K562 (cell line): ENCODE results near the gene PPP1CC. TPM values are rescaled to one million over a fixed set of nuclear protein-coding genes. Genes with fewer than 3 reads are reported as not detected.

Experiments
- CCNT2 ChIP-seq: IDR thresholded peaks from 2 replicates; pipeline ENCODE4 v1.6.1; 2011; ENCODE audit warnings: borderline replicate concordance, low read depth, mild to moderate bottlenecking, moderate library complexity, mixed read lengths, low read length; ENCODE audit not compliant: insufficient read length; ENCODE audit errors: extremely low read depth
- HMGN3 ChIP-seq: IDR thresholded peaks from 2 replicates; pipeline ENCODE4 v1.6.1; 2011; ENCODE audit warnings: borderline replicate concordance, low read depth, mild to moderate bottlenecking, mixed read lengths, low read length; ENCODE audit not compliant: insufficient read length; ENCODE audit errors: extremely low read depth
- KLF13 ChIP-seq: fragments of 450-650 bp; IDR thresholded peaks from 2 replicates; pipeline ENCODE4 v1.6.1; 2016; ENCODE audit warnings: missing genetic modification characterization, low read depth, mild to moderate bottlenecking, missing compliant biosample characterization, moderate library complexity, borderline replicate concordance
- SMAD1 ChIP-seq: fragments of 150-350 bp; IDR thresholded peaks from 2 replicates; pipeline ENCODE4 v1.6.1; 2014; ENCODE audit warnings: low read length, low read depth; ENCODE audit not compliant: partially characterized antibody
- SMARCC2 ChIP-seq: fragments of 450-650 bp; IDR thresholded peaks from 2 replicates; pipeline ENCODE4 v1.6.1; 2017; ENCODE audit warnings: antibody characterized with exemption, moderate library complexity, mild to moderate bottlenecking, low read depth
- TCF7 ChIP-seq: sonication (generic); IDR thresholded peaks from 2 replicates; pipeline ENCODE4 v1.6.1; 2016; ENCODE audit warnings: antibody characterized with exemption, borderline replicate concordance
- ZFP36 ChIP-seq: fragments of 150-350 bp; IDR thresholded peaks from 2 replicates; pipeline ENCODE4 v1.6.1; 2018; ENCODE audit warnings: low read length, low read depth; ENCODE audit not compliant: partially characterized antibody
- ZNF253 ChIP-seq: fragments of 250-450 bp; sonication (Bioruptor Pico); conservative IDR thresholded peaks from 2 replicates; pipeline ENCODE4 v1.6.1; 2021; ENCODE audit warnings: mild to moderate bottlenecking
- ZNF644 ChIP-seq: fragments of 200-800 bp; sonication (Bioruptor generic); IDR thresholded peaks from 2 replicates; pipeline ENCODE4 v1.6.1; 2016; ENCODE audit warnings: low read depth, missing genetic modification characterization, missing compliant biosample characterization
- polyA plus RNA-seq, 8 experiments: library from polyadenylated mRNA; depleted of rRNA in 4 of 8; stranded (reverse) in 5 of 8; unstranded in 3 of 8; fragments of >200 nt; fragmentation: Nextera tagmentation in 2 of 8; fragmentation: Illumina TruSeq in 1 of 8; extraction: Ambion mirVana in 2 of 8; extraction: Trizol in 1 of 8; gene quantifications; 2 replicates each; pipeline versions ENCODE4 v1.2.1 to v1.2.3, GENCODE V29; 2011 to 2014; ENCODE audit warnings: inconsistent platforms in 1 of 8, missing spikeins in 1 of 8
- total RNA-seq, 7 experiments: library from RNA; depleted of rRNA in 6 of 7; stranded (reverse); fragments of >200 nt in 6 of 7; fragmentation: Illumina TruSeq in 2 of 7; extraction: Trizol in 2 of 7; gene quantifications; 2 replicates each; pipeline versions ENCODE4 v1.2.1 to v1.2.3, GENCODE V29; 2011 to 2021; ENCODE audit warnings: low replicate concordance in 1 of 7
- TF ChIP-seq, protein P1 (sequence below): sonication (generic); formaldehyde crosslinking; IDR thresholded peaks from 2 replicates; pipeline ENCODE4 v1.4.0; 2020; ENCODE audit warnings: mild to moderate bottlenecking, missing genetic modification reagents
- TF ChIP-seq, protein P2 (sequence below): sonication (generic); formaldehyde crosslinking; IDR thresholded peaks from 2 replicates; pipeline ENCODE4 v1.8.0; 2022; ENCODE audit warnings: mild to moderate bottlenecking, low read depth, missing genetic modification reagents
- TF ChIP-seq, protein P3 (sequence below): fragments of 450-650 bp; IDR thresholded peaks from 2 replicates; pipeline ENCODE4 v1.7.1; 2018; ENCODE audit warnings: mild to moderate bottlenecking, low read depth; ENCODE audit not compliant: partially characterized antibody
- TF ChIP-seq, protein P4 (sequence below), 3 experiments: fragments of 200-800 bp in 1 of 3; sonication (Bioruptor generic) in 1 of 3; sonication (generic) in 1 of 3; formaldehyde crosslinking in 1 of 3; IDR thresholded peaks; 2 replicates each; pipeline versions ENCODE4 v1.6.1 to v1.8.0; 2016 to 2022; ENCODE audit warnings: mild to moderate bottlenecking in 2 of 3, missing compliant biosample characterization in 2 of 3, missing genetic modification characterization in 2 of 3, missing genetic modification reagents in 1 of 3
- TF ChIP-seq, protein P5 (sequence below), 2 experiments: fragments of 450-650 bp; conservative IDR thresholded peaks; 2 replicates each; pipeline ENCODE4 v1.6.1; 2017; ENCODE audit warnings: mild to moderate bottlenecking in 2 of 2, moderate library complexity in 2 of 2

PPP1CC gene
- total and polyA plus RNA-seq, 9 of the 15 experiments (the other 6 are each of a cell fraction or from before 2014, with no cell fraction given): 67.4 to 286 (median 195) TPM

DNA sequence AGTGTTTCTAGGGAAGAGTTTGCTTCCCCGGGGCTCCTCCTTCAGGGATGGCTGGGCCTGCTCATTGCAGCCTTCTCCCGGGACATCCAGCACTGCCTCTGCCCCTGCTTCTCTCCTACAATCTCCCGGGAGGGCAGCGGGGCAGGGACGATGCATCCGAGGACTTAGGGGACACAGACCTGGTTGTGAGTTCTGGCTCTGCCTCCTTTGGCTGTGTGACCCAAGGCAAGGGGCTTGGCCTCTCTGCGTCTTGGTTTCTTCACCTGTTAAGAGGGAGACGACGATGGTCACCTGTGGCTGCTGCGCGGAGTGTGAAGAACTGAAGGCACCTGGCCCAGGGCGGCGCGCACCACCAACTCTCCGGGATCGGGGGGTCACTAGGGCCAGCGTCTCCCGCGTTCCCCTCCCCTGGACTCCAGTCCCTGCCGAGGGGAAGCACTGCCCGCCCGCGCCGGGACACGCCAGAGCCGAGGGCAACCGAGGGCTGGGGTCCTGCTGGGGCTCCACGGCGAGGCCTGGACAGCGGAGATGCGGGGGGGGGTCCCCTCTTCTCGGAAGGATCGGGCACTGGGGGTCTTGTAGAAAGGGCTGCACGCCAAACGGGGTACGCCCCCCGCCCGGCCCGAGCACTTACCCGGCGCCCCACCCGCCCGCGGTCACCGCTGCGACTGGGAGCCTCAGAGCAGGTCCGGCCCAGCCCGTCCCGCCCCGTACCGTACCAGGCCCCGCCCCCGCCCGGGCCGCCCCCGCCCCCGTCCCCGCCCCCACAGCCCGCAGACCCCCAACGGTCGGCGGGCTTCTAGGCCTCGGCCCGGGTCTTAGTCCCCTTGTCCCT, 54.0 kb downstream of the PPP1CC start, which contains the start of gene HVCN1 (continued):
- TF ChIP-seq, protein P1, sequence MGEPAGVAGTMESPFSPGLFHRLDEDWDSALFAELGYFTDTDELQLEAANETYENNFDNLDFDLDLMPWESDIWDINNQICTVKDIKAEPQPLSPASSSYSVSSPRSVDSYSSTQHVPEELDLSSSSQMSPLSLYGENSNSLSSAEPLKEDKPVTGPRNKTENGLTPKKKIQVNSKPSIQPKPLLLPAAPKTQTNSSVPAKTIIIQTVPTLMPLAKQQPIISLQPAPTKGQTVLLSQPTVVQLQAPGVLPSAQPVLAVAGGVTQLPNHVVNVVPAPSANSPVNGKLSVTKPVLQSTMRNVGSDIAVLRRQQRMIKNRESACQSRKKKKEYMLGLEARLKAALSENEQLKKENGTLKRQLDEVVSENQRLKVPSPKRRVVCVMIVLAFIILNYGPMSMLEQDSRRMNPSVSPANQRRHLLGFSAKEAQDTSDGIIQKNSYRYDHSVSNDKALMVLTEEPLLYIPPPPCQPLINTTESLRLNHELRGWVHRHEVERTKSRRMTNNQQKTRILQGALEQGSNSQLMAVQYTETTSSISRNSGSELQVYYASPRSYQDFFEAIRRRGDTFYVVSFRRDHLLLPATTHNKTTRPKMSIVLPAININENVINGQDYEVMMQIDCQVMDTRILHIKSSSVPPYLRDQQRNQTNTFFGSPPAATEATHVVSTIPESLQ (CRISPR knock-in tag): no peak
- no peak for TF ChIP-seq TCF7
- TF ChIP-seq, protein P2, sequence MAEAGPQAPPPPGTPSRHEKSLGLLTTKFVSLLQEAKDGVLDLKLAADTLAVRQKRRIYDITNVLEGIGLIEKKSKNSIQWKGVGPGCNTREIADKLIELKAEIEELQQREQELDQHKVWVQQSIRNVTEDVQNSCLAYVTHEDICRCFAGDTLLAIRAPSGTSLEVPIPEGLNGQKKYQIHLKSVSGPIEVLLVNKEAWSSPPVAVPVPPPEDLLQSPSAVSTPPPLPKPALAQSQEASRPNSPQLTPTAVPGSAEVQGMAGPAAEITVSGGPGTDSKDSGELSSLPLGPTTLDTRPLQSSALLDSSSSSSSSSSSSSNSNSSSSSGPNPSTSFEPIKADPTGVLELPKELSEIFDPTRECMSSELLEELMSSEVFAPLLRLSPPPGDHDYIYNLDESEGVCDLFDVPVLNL (CRISPR knock-in tag): 0 out of 2 replicates have a peak, but pooled peaks have one; percentile 24
- peak; percentile 15 for TF ChIP-seq HMGN3
- TF ChIP-seq KLF13 (tag): no peak
- TF ChIP-seq, protein P3, sequence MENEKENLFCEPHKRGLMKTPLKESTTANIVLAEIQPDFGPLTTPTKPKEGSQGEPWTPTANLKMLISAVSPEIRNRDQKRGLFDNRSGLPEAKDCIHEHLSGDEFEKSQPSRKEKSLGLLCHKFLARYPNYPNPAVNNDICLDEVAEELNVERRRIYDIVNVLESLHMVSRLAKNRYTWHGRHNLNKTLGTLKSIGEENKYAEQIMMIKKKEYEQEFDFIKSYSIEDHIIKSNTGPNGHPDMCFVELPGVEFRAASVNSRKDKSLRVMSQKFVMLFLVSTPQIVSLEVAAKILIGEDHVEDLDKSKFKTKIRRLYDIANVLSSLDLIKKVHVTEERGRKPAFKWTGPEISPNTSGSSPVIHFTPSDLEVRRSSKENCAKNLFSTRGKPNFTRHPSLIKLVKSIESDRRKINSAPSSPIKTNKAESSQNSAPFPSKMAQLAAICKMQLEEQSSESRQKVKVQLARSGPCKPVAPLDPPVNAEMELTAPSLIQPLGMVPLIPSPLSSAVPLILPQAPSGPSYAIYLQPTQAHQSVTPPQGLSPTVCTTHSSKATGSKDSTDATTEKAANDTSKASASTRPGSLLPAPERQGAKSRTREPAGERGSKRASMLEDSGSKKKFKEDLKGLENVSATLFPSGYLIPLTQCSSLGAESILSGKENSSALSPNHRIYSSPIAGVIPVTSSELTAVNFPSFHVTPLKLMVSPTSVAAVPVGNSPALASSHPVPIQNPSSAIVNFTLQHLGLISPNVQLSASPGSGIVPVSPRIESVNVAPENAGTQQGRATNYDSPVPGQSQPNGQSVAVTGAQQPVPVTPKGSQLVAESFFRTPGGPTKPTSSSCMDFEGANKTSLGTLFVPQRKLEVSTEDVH: no peak
- TF ChIP-seq SMARCC2: no peak
- no peak for TF ChIP-seq ZNF644 (tag)
- TF ChIP-seq SMAD1: no peak
- TF ChIP-seq, protein P4, sequence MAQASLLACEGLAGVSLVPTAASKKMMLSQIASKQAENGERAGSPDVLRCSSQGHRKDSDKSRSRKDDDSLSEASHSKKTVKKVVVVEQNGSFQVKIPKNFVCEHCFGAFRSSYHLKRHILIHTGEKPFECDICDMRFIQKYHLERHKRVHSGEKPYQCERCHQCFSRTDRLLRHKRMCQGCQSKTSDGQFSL (CRISPR knock-in tag; IDR thresholded peaks at IDR 0.05): 0 out of 2 replicates have a peak, but pooled peaks have one; percentile 35
- TF ChIP-seq, protein P4 (tag; IDR thresholded peaks at IDR 0.05): no peak
- no peak for TF ChIP-seq ZNF253 (CRISPR knock-in tag)
- TF ChIP-seq CCNT2: no peak
- TF ChIP-seq ZFP36: peak; percentile 15
- TF ChIP-seq, protein P5, sequence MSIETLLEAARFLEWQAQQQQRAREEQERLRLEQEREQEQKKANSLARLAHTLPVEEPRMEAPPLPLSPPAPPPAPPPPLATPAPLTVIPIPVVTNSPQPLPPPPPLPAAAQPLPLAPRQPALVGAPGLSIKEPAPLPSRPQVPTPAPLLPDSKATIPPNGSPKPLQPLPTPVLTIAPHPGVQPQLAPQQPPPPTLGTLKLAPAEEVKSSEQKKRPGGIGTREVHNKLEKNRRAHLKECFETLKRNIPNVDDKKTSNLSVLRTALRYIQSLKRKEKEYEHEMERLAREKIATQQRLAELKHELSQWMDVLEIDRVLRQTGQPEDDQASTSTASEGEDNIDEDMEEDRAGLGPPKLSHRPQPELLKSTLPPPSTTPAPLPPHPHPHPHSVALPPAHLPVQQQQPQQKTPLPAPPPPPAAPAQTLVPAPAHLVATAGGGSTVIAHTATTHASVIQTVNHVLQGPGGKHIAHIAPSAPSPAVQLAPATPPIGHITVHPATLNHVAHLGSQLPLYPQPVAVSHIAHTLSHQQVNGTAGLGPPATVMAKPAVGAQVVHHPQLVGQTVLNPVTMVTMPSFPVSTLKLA (conservative IDR thresholded peaks at IDR 0.05): no peak
